Stimulated activated CD8-positive, alpha-beta memory T cell treated with anti-CD3 and anti-CD28 coated beads, Interleukin-15, amount 100 ng/mL, for 48 hours (primary cell): ENCODE data around the gene NOL7.

Experiments
- DNase-seq, 2 donors: peaks; one replicate each; pipeline ENCODE4 v3.0.0-alpha.2; 2020; ENCODE audit warnings: low read depth in 2 of 2

Gene NOL7

DNA sequence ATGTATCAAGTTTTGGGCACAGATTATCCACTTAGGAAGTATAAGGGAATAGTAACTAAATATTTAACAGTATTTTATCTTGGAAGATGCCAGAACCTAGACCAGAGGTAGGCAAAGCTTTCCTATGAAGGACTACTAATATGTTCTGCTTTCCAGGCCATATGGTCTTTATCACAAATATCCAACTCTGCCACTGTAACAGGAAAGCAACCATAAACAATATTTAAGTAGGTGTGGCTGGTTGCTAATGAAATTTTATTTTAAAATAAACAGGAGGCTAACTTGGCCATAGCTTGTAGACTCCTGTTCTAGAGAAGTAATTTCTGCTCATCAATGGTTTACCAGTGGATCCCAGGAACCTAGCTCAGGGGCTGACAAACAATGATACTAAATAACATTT is 39.4 kb downstream of the NOL7 start:
- DNase-seq, result no peak

DNA sequence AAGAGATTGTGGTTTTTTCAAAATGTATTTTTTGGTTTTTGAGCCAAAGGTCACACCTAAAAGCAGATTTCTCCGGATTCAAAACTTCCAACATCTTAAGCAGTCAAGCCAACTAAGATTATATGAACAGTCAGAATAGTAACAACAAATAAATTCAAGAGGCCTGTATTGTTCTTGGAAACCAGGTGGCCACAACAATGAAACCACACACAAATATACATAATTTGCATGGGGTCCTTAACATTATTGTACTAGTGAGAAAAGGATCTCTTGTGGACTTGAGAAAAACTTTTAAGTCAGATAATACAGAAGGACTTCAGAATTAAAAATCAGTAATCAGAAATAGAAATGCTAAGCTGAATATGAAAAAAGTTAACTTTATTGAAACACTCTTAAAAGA is 40.6 kb downstream of the NOL7 start:
- DNase-seq, result no peak

DNA sequence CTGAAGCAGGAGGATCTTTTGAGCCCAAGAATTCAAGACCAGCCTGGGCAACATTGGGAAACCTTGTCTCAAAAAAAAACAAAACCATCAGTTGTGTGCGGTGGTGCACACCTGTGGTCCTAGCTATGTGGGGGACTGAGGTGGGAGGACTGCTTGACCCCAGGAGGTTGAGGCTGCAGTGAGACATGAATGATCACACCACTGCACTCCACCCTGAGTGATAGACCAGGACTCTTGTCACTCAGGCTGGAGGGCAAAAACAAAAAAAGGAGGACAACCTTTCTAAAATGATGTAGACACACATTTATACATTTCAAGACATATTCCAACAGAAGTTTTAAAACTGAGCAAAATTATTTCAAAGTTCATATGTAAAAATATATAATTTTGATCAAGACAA is 45.1 kb downstream of the NOL7 start:
- no peak for DNase-seq

DNA sequence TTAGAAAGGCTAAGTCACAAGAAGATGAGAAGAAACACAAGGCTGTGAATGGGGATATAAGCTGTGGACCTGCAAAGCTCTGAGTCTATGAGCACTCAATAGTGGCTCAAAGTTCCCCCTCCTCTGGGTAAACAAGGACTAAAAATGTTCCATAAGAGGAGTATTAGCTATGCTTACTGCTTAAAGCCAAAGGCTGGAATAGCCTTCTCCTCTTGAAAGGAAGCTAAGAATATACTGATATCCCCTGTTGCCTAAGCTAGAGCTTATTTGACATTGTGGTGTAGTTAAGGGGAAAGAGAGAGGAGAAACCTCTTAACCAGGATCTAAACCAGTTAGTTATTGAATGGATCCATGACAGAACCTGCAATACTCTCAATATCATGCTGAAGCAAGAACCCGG is 45.8 kb downstream of the NOL7 start:
- DNase-seq, result no peak

DNA sequence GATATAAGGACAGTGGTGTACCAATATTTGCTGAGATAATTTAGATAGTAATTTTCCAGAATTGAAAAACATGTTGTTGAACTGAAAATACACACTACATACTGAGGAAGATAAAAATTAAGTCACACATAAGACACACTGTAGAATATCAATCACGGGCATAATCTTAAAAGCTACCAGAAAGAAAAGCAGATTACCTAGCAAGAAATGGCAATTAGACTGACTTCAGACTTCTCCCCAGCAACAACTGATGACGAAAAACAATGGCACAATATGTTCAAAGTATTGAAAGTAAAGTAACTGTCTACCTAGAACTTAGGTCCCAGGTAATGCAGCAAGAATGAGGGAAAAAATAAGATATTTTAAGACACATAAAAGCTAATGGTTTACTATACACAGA is 46.5 kb downstream of the NOL7 start:
- no peak for DNase-seq

DNA sequence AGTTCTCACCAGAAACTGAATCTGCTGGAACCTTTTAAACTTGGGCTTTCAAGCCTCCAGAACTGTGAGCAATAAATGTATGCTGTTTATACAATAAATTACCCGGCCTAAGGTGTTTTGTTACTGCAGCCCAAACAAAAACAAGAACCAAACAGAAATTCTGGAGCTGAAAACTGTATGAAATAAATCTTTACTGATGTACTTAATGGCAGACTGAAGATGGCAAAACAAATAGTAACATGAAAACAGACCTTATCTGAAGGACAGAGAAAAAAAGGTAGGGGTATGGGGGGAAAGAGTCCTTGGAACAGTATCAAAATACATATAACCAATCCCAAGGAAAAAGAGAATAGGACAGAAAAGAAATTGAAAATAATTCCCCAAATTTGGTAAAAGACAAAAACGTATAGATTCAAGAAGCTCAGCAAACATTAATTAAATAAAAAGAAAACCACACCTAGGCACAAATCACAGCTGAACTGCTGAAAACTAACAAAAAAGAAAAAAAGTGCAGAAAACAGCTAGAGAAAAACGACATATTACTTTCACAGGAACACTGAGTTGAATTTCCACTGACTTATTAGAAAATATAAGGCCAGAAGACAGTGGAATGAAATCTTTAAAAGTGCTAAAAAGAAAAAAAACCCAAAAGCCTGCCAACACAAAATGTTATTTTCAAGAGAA is 47.7 kb downstream of the NOL7 start:
- DNase-seq, result no peak

DNA sequence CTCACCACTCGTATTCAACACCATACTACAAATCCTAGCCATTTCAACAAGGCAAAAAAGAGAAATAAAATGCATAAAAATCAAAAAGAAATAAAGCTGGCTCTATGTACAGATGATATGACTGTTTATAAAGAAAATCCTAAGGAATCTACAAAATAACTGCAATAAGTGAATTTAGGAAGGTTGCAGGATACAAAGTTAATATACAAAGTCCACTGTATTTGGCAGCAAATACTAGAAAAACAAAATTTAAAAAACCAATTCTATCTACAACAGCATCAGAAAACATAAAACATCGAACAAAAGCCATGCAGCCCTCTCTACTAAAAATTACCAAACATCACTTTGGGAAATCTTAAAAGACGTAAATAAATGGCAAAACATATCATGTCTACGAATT is 48.9 kb downstream of the NOL7 start:
- DNase-seq, result no peak

DNA sequence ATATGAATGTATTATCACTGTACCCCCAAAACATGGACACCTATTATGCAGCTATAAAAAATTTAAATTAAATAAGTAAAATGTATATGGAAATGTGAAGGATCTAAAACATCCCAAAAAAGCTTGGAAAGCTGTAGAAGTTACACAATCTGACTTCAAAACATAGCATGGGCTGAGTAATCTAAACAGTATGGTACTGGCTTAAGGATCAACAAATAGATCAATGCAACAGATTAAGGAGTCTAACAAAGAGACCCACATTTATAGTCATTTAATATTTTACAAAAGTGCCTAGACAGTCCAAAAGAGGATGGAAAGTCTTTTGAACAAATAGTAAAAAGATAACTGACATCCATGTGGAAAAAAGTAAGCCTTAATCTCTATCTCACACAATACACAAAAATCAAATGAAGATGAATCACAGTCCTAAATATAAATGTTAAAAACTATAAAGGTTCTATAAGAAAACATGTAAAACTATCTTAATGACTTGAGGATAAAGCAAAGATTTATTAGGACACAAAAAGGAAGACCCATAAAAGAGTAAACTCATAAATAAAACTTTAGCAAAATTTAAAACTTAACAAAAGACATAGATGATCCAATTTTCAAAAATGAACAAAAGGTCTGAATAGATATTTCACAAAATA is 49.7 kb downstream of the NOL7 start:
- no peak for DNase-seq

DNA sequence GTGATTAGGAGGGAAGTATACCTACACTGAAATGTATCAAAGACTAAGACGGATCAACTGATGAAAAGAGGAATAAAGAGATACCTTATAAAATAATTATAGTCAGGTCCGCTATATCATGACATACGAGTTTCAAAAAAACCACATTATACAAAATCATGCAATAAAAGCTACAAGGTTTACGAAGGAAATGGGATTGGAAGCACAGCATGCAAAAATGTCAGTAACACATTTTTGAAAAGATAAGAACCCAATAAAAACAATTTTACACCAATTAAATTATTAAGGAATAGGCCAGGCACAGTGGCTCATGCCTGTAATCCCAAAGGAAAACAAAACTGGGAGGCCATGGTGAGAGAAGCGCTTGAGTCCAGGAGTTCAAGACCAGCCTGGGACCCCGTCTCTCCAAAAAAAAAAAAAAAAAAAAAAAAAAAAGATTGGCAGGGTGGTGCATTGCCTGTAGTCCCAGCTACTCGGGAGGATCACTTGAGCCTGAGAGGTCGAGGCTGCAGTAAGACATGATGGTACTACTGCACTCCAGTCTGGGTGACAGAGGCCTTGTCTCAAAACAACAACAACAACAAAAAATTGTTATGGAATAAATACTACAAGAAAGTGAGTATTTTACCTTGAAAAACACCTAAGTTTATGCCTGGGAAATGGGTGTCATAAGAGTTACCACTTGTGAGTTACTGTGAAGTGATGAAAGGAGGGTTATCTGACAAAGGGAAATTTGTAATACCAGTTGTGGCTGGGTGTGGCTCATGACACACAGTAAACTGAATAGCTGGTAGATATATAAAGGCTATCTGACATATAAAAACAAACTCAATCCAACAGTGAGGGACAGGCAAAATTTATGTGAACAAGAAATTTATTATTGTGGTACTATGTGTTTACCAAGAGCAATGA is 51.3 kb downstream of the NOL7 start:
- DNase-seq, result no peak

DNA sequence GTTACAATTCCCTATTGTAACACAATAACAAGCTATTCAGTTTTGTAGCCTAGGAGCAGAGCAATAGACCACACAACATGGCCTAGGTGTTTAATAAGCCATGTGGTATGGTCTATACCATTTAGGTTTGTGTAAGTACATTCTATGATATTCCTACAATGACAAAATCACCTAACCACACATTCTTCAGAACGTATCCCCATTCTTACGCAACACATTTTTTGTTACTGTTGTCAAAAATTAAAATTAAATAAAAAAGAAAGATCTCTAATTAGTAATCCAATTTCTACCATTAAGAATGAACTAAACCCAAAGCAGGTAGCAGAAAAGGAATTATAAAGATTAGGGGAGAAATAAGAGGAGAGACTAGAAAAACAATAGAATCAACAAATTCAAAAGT is 52.5 kb downstream of the NOL7 start:
- no peak for DNase-seq

DNA sequence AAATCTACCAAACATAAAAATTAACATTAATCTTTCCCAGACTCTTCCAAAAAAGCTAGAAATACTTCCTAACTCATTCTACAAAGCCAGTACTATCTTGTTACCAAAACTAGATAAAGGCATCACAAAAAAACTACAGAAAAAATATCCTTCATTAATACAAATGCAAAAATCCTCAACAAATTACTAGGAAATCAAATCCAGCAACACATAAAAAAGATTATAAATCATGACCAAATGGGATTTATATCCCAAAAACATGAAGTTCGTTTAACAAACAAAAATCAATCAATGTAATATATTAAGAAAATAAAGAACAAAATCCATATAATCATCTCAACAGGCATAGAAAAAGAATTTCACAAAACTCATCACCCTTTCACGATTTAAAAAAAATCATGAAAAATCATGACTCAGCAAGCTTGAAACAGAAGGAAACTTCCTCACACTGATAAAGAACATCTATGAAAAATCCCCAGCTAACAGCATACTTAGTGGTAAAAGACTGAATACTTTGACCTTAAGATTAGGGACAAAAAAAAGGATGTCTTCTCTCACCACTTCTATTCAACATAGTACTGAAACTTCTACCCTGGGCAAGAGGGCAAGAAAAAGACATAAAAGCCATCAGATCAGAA is 53.3 kb downstream of the NOL7 start:
- no peak for DNase-seq

DNA sequence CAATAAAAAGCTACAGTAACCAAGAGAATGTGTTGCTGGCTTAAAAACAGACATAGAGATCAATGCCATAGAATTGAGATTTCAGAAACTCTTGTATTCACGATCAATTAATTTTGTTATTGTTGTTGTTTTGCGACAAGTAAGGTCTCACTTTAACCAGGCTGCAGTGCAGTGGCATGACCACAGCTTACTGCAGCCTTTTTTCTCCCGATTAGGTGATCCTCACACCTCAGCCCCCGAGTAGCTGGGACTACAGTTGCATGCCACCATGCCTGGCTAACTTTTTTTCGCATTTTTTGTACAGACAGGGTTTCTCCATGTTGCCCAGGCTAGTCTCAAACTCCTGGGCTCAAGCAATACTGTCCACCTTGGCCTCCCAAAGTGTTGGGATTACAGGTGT is 54.3 kb downstream of the NOL7 start:
- DNase-seq, result no peak
